ENCODE results near the gene FKBP15.
A peak's percentile ranks its signal among the peaks of the same experiment; 100 is the strongest.

FKBP15 gene, protein sequence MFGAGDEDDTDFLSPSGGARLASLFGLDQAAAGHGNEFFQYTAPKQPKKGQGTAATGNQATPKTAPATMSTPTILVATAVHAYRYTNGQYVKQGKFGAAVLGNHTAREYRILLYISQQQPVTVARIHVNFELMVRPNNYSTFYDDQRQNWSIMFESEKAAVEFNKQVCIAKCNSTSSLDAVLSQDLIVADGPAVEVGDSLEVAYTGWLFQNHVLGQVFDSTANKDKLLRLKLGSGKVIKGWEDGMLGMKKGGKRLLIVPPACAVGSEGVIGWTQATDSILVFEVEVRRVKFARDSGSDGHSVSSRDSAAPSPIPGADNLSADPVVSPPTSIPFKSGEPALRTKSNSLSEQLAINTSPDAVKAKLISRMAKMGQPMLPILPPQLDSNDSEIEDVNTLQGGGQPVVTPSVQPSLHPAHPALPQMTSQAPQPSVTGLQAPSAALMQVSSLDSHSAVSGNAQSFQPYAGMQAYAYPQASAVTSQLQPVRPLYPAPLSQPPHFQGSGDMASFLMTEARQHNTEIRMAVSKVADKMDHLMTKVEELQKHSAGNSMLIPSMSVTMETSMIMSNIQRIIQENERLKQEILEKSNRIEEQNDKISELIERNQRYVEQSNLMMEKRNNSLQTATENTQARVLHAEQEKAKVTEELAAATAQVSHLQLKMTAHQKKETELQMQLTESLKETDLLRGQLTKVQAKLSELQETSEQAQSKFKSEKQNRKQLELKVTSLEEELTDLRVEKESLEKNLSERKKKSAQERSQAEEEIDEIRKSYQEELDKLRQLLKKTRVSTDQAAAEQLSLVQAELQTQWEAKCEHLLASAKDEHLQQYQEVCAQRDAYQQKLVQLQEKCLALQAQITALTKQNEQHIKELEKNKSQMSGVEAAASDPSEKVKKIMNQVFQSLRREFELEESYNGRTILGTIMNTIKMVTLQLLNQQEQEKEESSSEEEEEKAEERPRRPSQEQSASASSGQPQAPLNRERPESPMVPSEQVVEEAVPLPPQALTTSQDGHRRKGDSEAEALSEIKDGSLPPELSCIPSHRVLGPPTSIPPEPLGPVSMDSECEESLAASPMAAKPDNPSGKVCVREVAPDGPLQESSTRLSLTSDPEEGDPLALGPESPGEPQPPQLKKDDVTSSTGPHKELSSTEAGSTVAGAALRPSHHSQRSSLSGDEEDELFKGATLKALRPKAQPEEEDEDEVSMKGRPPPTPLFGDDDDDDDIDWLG

GRCh38 chr9:113221003-113221799 lies at the start of gene FKBP15, which contains the start of gene SLC31A1:
Gene FKBP15, minus strand, starts transcription at chr9:113221277. Its CDS starts 34 bp downstream, at chr9:113221243.
Gene SLC31A1, plus strand, starts transcription at chr9:113221544. Its CDS starts 34,605 bp downstream, at chr9:113256149.
- Histone ChIP-seq H3K4me1 (ENCODE audit: control insufficient read depth, insufficient read depth, low read length) (peaks cover 16% of the 10 kb centered on the region), H3K4me3 (ENCODE audit: low read length) (peak within 1 kb of the TSS; percentile 96), H3K27ac (ENCODE audit: low read depth, low read length) (peak within 1 kb of the TSS; percentile 83), H3K9ac (ENCODE audit: low read length) (peak within 1 kb of the TSS; percentile 92), H3K36me3 (ENCODE audit: control insufficient read depth, insufficient read depth, low read length) (no peaks in the 10 kb centered on the region), H3K27me3 (ENCODE audit: control insufficient read depth, insufficient read depth, low read length) (no peaks in the 10 kb centered on the region)

DNA sequence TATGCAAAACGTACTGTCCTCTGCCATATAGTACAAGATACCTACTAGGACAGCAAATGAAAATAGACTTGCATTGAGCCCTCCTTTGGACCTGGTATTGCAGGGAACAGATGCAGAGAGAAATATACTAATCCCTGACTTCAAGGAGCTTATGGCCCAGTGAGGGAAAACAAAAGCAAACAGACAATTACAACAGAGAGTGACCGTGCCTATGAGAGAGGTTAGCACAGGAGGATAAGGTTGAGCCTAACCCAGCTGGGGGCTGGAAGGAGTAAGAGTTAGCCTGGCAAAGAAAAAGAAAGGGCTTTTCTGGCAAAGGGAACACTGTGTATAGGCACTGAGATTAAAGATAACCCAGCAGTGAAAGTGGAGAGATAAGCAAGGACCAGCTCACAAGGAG lies 48.8 kb upstream of the FKBP15 start:
- Histone ChIP-seq H3K4me3 (ENCODE audit: low read length) (no peak overlapping the region), H3K27ac (ENCODE audit: low read depth, low read length) (no peak overlapping the region), H3K9ac (ENCODE audit: low read length) (no peak overlapping the region), H3K27me3 (ENCODE audit: control insufficient read depth, insufficient read depth, low read length) (no peaks in the 10 kb centered on the region), H3K36me3 (ENCODE audit: control insufficient read depth, insufficient read depth, low read length) (peaks cover 18% of the 10 kb centered on the region), H3K4me1 (ENCODE audit: control insufficient read depth, insufficient read depth, low read length) (no peaks in the 10 kb centered on the region)

GRCh38 chr9:113269355-113269754 lies 48.3 kb upstream of the FKBP15 start:
- H3K36me3 ChIP-seq (ENCODE audit: control insufficient read depth, insufficient read depth, low read length), result peaks cover 18% of the 10 kb centered on the region
- no peak overlapping the region for H3K9ac ChIP-seq (ENCODE audit: low read length)
- H3K4me3 ChIP-seq (ENCODE audit: low read length), result no peak overlapping the region
- no peak overlapping the region for H3K27ac ChIP-seq (ENCODE audit: low read depth, low read length)
- no peaks in the 10 kb centered on the region for H3K4me1 ChIP-seq (ENCODE audit: control insufficient read depth, insufficient read depth, low read length)
- H3K27me3 ChIP-seq (ENCODE audit: control insufficient read depth, insufficient read depth, low read length), result no peaks in the 10 kb centered on the region

- Histone ChIP-seq H3K9ac (ENCODE audit: low read length) (no peak overlapping the region), H3K27ac (ENCODE audit: low read depth, low read length) (no peak overlapping the region), H3K36me3 (ENCODE audit: control insufficient read depth, insufficient read depth, low read length) (peaks cover 18% of the 10 kb centered on the region)
These were observed 47.0 kb upstream of the FKBP15 start for GRCh38 chr9:113267911-113268566.

DNA sequence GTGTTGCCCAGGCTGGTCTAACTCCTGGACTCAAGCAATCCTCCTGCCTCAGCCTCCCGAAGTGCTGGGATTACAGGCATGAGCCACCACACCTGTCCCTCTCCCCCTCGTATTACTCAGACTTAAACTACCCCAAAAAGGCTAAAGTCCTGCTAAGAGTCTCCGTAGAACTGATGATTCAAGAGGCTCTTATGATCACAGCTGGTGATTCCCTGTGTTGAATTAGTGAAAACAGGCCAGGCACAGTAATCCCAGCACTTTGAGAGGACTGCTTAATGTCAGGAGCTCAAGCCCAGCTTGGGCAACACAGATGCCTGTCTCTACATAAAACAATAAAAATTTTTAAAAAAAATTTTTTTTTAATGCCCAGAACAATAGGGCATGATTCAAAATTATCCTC lies 45.1 kb upstream of the FKBP15 start:
- Histone ChIP-seq H3K4me3 (ENCODE audit: low read length) (no peak overlapping the region), H3K36me3 (ENCODE audit: control insufficient read depth, insufficient read depth, low read length) (peaks cover 8% of the 10 kb centered on the region), H3K27me3 (ENCODE audit: control insufficient read depth, insufficient read depth, low read length) (no peaks in the 10 kb centered on the region)

More at GRCh38 chr9:113267911-113268566, 47.0 kb upstream of the FKBP15 start:
- no peak overlapping the region for H3K4me3 ChIP-seq (ENCODE audit: low read length)
- no peaks in the 10 kb centered on the region for H3K27me3 ChIP-seq (ENCODE audit: control insufficient read depth, insufficient read depth, low read length)
- no peaks in the 10 kb centered on the region for H3K4me1 ChIP-seq (ENCODE audit: control insufficient read depth, insufficient read depth, low read length)

DNA sequence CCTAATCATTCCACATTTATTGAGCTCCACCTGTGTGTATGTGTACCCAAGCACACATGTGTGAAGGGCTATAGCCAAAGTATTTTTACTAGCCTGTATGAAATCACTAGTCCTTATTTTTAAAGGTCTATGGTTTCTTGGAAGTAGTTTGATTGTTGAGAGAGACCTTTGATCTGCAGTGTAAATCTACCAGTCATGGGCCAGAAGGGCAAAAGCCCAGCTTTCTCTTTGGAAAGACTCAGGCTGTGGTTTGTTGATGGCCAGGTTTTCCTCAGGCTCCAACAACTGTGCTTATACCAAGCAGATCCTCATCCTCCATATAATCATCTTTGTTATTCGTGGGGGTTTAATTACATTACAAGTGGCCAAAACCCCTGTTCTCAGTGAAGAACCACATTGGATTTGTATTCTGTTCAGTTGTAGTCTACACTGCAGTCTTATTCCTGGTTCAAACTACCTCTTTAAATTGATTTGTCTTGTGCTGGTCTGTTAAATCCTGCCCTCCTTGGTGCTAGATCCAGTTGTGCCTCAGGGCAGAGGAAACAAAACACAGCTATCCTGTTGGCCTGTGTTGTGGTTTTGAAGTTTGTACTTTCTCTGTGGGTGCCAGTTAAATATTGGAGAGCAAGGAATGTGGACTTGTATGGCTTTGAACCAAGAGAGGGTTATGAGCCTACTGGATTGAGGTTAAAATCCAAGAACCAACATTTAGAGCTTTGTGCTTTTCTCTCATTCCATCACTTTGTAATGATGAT lies 41.0 kb upstream of the FKBP15 start:
- H3K27ac ChIP-seq (ENCODE audit: low read depth, low read length), result no peak overlapping the region
- H3K36me3 ChIP-seq (ENCODE audit: control insufficient read depth, insufficient read depth, low read length), result peaks cover 7% of the 10 kb centered on the region
- H3K4me3 ChIP-seq (ENCODE audit: low read length), result no peak overlapping the region
- H3K9ac ChIP-seq (ENCODE audit: low read length), result no peak overlapping the region
- no peaks in the 10 kb centered on the region for H3K27me3 ChIP-seq (ENCODE audit: control insufficient read depth, insufficient read depth, low read length)
- H3K4me1 ChIP-seq (ENCODE audit: control insufficient read depth, insufficient read depth, low read length), result no peaks in the 10 kb centered on the region

More for the DNA sequence above, 45.1 kb upstream of the FKBP15 start:
- H3K27ac ChIP-seq (ENCODE audit: low read depth, low read length), result no peak overlapping the region
- H3K4me1 ChIP-seq (ENCODE audit: control insufficient read depth, insufficient read depth, low read length), result no peaks in the 10 kb centered on the region
- H3K9ac ChIP-seq (ENCODE audit: low read length), result no peak overlapping the region

GRCh38 chr9:113258282-113258681 lies 37.2 kb upstream of the FKBP15 start:
- Histone ChIP-seq H3K27ac (ENCODE audit: low read depth, low read length) (no peak overlapping the region), H3K9ac (ENCODE audit: low read length) (no peak overlapping the region), H3K4me1 (ENCODE audit: control insufficient read depth, insufficient read depth, low read length) (no peaks in the 10 kb centered on the region), H3K36me3 (ENCODE audit: control insufficient read depth, insufficient read depth, low read length) (peaks cover 5% of the 10 kb centered on the region), H3K27me3 (ENCODE audit: control insufficient read depth, insufficient read depth, low read length) (no peaks in the 10 kb centered on the region), H3K4me3 (ENCODE audit: low read length) (no peak overlapping the region)

- Histone ChIP-seq H3K4me3 (ENCODE audit: low read length) (no peak overlapping the region), H3K27ac (ENCODE audit: low read depth, low read length) (no peak overlapping the region), H3K9ac (ENCODE audit: low read length) (no peak overlapping the region), H3K36me3 (ENCODE audit: control insufficient read depth, insufficient read depth, low read length) (peaks cover 5% of the 10 kb centered on the region), H3K27me3 (ENCODE audit: control insufficient read depth, insufficient read depth, low read length) (no peaks in the 10 kb centered on the region), H3K4me1 (ENCODE audit: control insufficient read depth, insufficient read depth, low read length) (no peaks in the 10 kb centered on the region)
These were observed 36.8 kb upstream of the FKBP15 start for GRCh38 chr9:113257863-113258262.

DNA sequence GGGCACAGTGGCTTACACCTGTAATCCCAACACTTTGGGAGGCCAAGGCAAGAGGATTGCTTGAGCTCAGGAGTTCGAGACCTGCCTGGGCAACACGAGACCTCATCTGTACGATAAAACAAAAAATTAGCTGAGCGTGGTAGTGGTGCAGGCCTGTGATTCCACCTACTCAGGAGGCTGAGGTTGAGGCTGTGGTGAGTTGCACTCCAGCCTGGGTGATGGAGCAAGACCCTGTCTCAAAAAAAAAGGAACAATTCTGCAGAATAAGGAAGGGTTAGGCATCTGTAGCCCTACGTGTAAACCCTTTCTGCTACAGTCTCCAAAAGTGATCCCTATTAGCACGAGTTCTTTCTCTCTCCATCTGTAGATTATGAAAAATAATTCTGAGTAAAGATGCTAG lies 34.4 kb upstream of the FKBP15 start:
- H3K9ac ChIP-seq (ENCODE audit: low read length), result no peak overlapping the region
- no peaks in the 10 kb centered on the region for H3K27me3 ChIP-seq (ENCODE audit: control insufficient read depth, insufficient read depth, low read length)
- H3K4me3 ChIP-seq (ENCODE audit: low read length), result no peak overlapping the region
- H3K27ac ChIP-seq (ENCODE audit: low read depth, low read length), result no peak overlapping the region
- peaks cover 5% of the 10 kb centered on the region for H3K36me3 ChIP-seq (ENCODE audit: control insufficient read depth, insufficient read depth, low read length)
- no peaks in the 10 kb centered on the region for H3K4me1 ChIP-seq (ENCODE audit: control insufficient read depth, insufficient read depth, low read length)

DNA sequence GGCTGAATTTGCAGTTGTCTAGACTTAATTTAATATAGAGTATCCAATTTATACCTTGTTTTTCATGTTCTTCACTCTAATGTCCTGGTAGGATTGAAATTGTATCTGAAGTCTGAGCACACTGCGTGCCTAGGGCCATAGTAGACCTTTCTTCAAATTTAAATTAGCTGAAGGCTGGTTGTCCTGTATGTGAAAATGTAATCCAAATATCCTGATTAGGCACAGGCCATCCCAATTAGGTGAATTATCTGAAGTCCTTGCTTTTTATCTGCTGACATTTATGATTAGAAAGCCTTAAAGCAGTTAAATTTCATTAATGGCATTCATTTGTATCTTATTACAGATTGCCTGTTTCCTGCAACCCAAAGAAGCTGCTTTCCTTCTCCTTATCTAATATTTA lies 33.9 kb upstream of the FKBP15 start:
- no peak overlapping the region for H3K4me3 ChIP-seq (ENCODE audit: low read length)
- no peak overlapping the region for H3K27ac ChIP-seq (ENCODE audit: low read depth, low read length)
- no peaks in the 10 kb centered on the region for H3K27me3 ChIP-seq (ENCODE audit: control insufficient read depth, insufficient read depth, low read length)
- H3K36me3 ChIP-seq (ENCODE audit: control insufficient read depth, insufficient read depth, low read length), result peaks cover under 1% of the 10 kb centered on the region
- H3K9ac ChIP-seq (ENCODE audit: low read length), result no peak overlapping the region
- no peaks in the 10 kb centered on the region for H3K4me1 ChIP-seq (ENCODE audit: control insufficient read depth, insufficient read depth, low read length)

DNA sequence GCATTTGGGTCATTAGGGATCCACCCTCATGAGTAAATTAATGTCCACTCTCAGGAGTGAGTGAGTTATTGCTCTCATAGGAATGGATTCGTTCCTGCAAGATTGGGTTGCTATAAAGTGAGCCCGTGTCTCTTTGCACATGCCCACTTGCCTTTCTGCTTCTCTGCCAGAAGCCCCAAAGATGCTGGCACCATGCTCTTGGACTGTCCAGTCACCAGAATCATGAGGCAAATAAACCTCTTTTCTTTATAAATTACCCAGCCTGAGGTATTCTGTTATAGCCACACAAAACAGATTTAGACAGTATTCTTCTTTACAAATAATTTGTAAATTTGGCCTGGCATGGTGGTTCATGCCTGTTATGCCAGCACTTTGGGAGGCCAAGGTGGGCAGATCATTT lies 29.7 kb upstream of the FKBP15 start:
- Histone ChIP-seq H3K4me1 (ENCODE audit: control insufficient read depth, insufficient read depth, low read length) (no peaks in the 10 kb centered on the region), H3K36me3 (ENCODE audit: control insufficient read depth, insufficient read depth, low read length) (no peaks in the 10 kb centered on the region), H3K9ac (ENCODE audit: low read length) (no peak overlapping the region), H3K4me3 (ENCODE audit: low read length) (no peak overlapping the region), H3K27me3 (ENCODE audit: control insufficient read depth, insufficient read depth, low read length) (no peaks in the 10 kb centered on the region), H3K27ac (ENCODE audit: low read depth, low read length) (no peak overlapping the region)
